GM06990 (cell line): ENCODE data around the gene DNAH17.

Source experiments
- DNase-seq: peaks from one replicate; pipeline ENCODE4 v3.0.0-alpha.2; 2011; ENCODE audit not compliant: insufficient read length; ENCODE audit errors: extremely low read depth
- H3K27me3 ChIP-seq: replicated peaks from 2 replicates; pipeline ENCODE4 v1.6.0; 2011; ENCODE audit warnings: low read length; ENCODE audit not compliant: control insufficient read depth, insufficient read depth
- H3K36me3 ChIP-seq: 2 replicates; pipeline ENCODE4 v1.5.1; 2011; ENCODE audit warnings: low read length; ENCODE audit not compliant: control insufficient read depth, insufficient read depth
- H3K4me3 ChIP-seq: replicated peaks from 2 replicates; pipeline ENCODE4 v1.5.1; 2011; ENCODE audit warnings: low read depth, mild to moderate bottlenecking, control low read depth, low read length
- TF ChIP-seq, protein P1 (sequence below): IDR thresholded peaks from 2 replicates; pipeline ENCODE4 v1.5.1; 2011; ENCODE audit warnings: low read length, control low read depth, mild to moderate bottlenecking, inconsistent platforms; ENCODE audit not compliant: insufficient read depth, poor library complexity, severe bottlenecking

DNAH17 gene

DNA sequence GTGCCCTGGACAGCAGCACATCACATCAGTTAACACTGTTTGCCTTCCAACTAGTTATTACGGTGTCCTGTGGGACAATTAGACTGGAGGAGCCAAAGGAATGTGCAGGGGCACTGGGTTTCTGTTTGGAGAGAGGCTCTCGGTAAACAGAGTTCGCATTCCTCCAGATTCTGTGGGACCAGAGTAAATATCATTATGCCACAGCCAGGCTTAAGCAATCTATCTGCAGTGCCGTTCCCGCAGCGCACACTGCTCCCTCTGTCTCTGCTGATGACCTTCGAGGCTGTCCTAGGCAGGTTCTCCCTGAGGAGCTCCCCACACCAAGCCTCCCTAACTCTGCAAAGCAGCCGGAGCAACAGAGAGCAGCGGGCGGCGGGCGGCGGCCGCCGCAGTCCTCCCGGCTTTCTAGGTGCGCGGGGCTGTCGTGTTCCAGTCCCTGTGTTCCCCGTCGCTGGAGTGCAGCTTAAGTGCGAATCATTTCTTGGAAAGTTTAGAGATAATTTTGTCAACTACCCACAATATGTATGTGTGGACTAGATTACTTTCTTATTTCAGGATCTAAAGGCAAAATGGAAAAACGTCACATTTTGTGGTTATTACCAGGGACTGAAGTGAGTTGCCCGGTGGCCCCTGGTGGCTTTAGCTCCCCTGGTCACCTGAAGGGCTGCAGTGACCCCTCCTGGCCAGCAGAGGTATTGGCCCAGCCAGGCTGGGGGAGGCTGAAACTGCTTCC is 155.5 kb downstream of the DNAH17 start:
- H3K36me3 ChIP-seq, result peaks cover 41% of the 10 kb centered on the region
- DNase-seq, result peak; percentile 55
- TF ChIP-seq, protein P1, sequence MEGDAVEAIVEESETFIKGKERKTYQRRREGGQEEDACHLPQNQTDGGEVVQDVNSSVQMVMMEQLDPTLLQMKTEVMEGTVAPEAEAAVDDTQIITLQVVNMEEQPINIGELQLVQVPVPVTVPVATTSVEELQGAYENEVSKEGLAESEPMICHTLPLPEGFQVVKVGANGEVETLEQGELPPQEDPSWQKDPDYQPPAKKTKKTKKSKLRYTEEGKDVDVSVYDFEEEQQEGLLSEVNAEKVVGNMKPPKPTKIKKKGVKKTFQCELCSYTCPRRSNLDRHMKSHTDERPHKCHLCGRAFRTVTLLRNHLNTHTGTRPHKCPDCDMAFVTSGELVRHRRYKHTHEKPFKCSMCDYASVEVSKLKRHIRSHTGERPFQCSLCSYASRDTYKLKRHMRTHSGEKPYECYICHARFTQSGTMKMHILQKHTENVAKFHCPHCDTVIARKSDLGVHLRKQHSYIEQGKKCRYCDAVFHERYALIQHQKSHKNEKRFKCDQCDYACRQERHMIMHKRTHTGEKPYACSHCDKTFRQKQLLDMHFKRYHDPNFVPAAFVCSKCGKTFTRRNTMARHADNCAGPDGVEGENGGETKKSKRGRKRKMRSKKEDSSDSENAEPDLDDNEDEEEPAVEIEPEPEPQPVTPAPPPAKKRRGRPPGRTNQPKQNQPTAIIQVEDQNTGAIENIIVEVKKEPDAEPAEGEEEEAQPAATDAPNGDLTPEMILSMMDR, result peak; percentile 98
- no peak overlapping the region for H3K4me3 ChIP-seq
- no peaks in the 10 kb centered on the region for H3K27me3 ChIP-seq

DNA sequence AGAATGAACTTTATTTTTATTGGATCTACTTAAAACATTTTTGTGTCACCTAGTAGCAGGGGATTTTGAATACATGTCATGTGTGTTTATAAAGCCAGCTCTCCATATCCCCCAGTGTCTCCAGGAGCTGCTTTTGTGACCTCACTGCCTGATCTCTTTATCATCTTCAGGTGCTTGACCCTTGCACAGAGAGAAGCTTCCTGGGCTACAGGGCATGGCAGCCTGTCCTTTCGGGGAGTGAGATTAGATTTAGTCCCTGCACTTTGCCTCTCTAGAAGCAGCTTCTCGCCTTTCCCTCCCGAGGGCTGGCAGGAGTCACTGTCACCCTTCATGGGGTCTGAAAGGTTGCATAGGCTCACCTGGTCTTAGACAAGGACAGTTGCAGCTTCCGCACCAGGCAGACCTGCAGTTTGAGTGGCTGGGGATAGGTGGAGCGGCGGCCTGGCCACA is 156.1 kb downstream of the DNAH17 start:
- Histone ChIP-seq H3K4me3 (no peak overlapping the region), H3K27me3 (no peaks in the 10 kb centered on the region), H3K36me3 (peaks cover 37% of the 10 kb centered on the region)
- no peak for DNase-seq
- TF ChIP-seq, protein P1, result no peak

DNA sequence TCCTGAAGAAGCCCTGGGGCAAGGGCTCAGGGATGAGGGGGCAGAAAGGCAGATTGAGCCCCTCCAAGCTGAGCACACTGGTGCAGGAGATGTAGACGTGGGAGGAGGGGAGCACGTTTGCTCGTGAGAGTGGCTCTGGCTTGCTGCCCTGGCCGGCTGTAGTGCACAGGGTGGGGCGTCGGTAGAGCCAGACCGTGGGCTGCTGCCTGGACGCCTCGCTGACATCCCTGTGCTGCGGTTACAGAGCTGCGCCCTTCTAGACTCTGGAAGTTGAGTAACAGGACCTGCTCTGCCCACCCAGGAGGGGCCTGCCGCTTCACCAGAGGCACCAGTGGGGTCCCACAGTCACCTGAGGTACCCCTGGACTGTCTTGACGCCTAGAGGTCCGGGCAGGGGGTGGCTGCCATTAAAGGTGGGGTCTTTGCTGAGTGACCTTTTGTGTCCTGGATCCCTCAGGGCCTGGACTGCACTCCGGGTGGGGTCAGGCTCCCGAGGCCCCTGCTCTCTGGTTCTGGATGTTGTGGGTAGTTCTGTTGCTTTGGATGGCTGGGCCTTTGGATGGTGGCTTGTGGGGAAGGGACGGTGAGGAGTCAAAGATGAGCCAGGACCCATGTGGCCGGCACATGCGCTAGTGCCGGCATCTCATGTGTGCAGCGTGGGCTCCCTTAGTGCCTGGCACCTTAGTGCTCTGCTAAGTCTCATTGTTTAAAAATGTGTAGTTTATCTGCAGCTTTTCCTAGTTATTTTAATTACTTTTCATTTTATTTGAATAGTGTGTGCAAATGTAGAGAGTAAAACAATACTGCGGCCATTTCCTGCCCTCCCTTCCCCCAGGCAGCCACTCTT is 157.0 kb downstream of the DNAH17 start:
- no peaks in the 10 kb centered on the region for H3K27me3 ChIP-seq
- no peak for DNase-seq
- TF ChIP-seq, protein P1, result no peak
- peaks cover 41% of the 10 kb centered on the region for H3K36me3 ChIP-seq
- no peak overlapping the region for H3K4me3 ChIP-seq

DNA sequence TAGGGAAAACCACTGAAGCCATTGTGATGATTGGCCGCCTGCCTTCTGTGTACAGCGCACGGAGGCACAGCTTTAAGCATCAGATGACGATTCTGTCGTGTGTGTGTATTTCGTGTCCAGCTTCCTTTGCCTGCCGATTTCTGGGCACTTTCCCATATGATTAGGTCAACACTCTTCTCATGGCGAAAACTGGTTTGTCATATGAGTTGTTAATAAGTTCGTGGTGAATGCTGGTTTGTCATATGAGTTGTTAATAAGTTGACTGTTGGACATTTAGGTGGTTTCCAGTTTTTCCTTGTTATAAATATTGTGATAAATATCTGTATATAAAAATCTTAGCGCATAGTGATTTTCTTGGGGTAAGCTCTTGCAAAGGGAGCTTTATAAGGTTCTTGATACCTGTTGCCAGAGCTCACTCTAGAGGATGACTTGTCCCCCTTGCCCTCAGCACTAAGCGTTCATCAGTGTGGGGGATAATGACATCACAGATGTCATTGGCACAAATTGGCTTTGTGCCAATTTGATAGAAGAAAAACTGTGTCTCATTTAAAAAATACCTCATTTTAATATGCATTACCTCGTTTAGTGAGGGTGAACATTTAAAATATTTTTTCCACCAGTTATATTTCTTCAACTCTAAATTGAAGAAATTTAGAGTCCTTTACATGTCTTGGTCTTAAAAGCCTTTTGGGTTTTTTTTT is 158.7 kb downstream of the DNAH17 start:
- TF ChIP-seq, protein P1, result no peak
- H3K36me3 ChIP-seq, result peaks cover 39% of the 10 kb centered on the region
- no peaks in the 10 kb centered on the region for H3K27me3 ChIP-seq
- no peak for DNase-seq
- H3K4me3 ChIP-seq, result no peak overlapping the region

DNA sequence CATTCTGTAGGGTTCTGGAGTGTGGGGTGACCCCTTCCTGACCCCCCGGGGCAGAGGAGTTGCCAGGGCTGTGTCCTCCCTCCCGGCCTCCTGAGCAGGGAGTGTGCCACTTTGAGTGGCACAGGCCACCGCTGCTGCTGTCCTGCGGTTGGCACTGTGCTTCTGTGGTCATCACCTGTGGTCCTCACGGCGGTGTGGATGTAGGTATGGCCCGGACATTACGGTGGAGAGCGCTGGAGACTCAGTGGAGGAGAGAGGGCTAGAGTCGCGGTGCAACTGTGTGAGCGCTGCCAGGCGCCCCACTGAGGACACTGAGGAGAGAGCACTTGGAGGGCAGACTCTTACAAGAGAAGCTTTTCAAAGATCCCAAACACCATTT is 159.7 kb downstream of the DNAH17 start:
- Histone ChIP-seq H3K27me3 (no peaks in the 10 kb centered on the region), H3K4me3 (no peak overlapping the region), H3K36me3 (peaks cover 43% of the 10 kb centered on the region)
- DNase-seq, result no peak
- TF ChIP-seq, protein P1, result no peak
